ENCODE measurements around the gene POLR2J.

Gene POLR2J

DNA sequence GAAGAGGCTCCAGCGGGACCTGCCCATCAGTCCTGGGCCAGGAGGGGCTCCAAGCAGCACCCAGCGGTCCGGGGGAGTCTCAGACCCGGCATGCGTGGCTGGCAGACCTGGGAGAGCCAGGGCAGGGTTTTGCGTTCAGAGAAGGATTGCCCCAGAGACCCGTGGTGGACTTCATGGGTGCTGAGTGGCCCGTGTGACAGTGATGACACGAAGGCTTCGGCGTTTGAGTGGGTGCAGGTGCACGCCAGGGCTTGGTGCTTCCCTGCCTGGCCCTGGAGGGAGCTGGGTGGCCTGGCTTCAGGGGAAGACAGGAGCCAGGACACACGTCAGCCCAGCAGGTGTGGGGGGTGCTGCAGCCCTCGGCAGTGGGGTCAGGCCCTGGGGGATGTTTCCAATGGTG, 31.4 kb downstream of the POLR2J start:
- DNase-seq (ENCODE audit: insufficient read length): no peak
- no peak for FAIRE-seq
- TF ChIP-seq TAF1 (IDR thresholded peaks at IDR 0.05; ENCODE audit: borderline replicate concordance, low read depth, low read length) (no peak), POLR2A (IDR thresholded peaks at IDR 0.05; ENCODE audit: low read depth, low read length) (no peak), POLR2AphosphoS5 (IDR thresholded peaks at IDR 0.05; ENCODE audit: low read depth, low read length) (no peak)

DNA sequence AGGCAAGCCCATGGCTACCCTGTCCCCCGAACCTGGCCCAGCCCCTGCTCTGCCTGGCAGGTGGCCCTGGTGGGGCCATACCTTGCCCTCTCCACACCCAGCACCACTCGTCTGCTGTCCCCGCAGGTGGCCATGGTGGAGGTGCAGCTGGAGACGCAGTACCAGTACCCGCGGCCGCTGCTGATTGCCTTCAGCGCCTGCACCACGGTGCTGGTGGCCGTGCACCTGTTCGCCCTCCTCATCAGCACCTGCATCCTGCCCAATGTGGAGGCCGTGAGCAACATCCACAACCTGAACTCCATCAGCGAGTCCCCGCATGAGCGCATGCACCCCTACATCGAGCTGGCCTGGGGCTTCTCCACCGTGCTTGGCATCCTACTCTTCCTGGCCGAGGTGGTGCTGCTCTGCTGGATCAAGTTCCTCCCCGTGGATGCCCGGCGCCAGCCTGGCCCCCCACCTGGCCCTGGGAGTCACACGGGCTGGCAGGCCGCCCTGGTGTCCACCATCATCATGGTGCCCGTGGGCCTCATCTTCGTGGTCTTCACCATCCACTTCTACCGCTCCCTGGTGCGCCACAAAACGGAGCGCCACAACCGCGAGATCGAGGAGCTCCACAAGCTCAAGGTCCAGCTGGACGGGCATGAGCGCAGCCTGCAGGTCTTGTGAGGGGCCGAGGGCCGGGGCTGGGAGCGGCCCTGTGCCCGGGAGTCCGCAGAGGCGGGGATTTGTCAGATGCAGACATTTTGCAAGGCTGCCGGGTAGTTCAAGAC, 32.1 kb downstream of the POLR2J start:
- 0 out of 2 replicates have a peak, but pooled peaks have one; percentile 20 for TF ChIP-seq POLR2A (IDR thresholded peaks at IDR 0.05; ENCODE audit: low read depth, low read length)
- TF ChIP-seq POLR2AphosphoS5 (IDR thresholded peaks at IDR 0.05; ENCODE audit: low read depth, low read length): no peak
- TF ChIP-seq TAF1 (IDR thresholded peaks at IDR 0.05; ENCODE audit: borderline replicate concordance, low read depth, low read length): no peak
- no peak for FAIRE-seq
- no peak for DNase-seq (ENCODE audit: insufficient read length)

DNA sequence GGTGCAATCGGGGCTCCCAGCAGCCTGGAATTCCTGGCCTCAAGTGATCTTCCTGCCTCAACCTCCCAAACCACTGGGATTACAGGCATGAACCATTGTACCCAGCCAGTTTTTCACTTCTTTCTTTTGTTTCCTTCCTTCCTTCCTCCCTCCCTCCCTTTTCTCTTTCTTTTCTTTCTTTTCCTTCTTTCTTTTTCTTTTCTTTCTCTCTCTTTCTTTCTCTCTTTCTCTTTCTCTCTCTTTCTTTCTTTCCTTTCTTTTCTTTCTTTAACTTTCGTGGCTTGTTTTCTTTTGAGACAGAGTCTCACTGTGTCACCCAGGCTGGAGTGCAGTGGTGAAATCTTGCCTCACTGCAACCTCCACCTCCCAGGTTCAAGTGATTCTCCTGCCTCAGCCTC, 33.0 kb downstream of the POLR2J start:
- DNase-seq (ENCODE audit: insufficient read length): no peak
- FAIRE-seq: peak; percentile 21
- no peak for TF ChIP-seq TAF1 (IDR thresholded peaks at IDR 0.05; ENCODE audit: borderline replicate concordance, low read depth, low read length)
- TF ChIP-seq POLR2AphosphoS5 (IDR thresholded peaks at IDR 0.05; ENCODE audit: low read depth, low read length): no peak
- no peak for TF ChIP-seq POLR2A (IDR thresholded peaks at IDR 0.05; ENCODE audit: low read depth, low read length)

DNA sequence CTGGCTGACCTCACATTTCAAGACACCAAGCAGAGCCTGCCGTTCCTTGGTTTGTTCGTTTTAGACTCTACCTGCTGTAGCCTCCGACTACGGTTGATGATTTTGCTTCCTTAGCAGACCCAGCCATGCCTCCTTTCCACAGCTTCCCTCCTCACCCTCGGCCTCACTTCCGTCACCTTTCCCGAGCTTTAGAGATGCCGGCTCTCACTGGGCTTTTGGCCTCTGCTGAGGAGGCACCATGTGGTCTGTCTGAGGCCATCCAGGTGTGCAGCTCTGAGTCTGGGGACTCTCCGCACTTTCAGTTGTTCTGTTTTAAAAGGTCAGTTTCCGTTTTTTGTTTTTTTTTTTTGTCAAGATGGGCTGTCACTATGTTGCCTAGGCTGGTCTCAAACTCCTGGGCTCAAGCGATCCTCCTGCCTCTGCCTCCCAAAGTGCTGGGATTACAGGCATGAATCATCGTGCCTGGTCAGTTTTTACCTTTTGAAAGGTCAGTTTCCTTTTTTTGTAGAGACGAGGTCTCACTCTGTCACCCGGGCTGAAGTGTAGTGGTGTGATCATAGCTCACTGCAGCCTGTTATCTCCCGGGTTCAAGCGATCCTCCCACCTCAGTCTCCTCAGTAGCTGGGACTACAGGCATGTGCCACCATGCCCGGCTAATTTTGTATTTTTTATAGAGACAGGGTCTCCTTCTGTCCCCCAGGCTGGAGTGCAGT, 33.6 kb downstream of the POLR2J start:
- peak; percentile 35; the same call in 1 of the 2 replicates for TF ChIP-seq POLR2AphosphoS5 (IDR thresholded peaks at IDR 0.05; ENCODE audit: low read depth, low read length)
- peak; percentile 51; the same call in 1 of the 2 replicates for TF ChIP-seq POLR2A (IDR thresholded peaks at IDR 0.05; ENCODE audit: low read depth, low read length)
- TF ChIP-seq TAF1 (IDR thresholded peaks at IDR 0.05; ENCODE audit: borderline replicate concordance, low read depth, low read length): no peak
- DNase-seq (ENCODE audit: insufficient read length) (no peak), FAIRE-seq (peak; percentile 84)

DNA sequence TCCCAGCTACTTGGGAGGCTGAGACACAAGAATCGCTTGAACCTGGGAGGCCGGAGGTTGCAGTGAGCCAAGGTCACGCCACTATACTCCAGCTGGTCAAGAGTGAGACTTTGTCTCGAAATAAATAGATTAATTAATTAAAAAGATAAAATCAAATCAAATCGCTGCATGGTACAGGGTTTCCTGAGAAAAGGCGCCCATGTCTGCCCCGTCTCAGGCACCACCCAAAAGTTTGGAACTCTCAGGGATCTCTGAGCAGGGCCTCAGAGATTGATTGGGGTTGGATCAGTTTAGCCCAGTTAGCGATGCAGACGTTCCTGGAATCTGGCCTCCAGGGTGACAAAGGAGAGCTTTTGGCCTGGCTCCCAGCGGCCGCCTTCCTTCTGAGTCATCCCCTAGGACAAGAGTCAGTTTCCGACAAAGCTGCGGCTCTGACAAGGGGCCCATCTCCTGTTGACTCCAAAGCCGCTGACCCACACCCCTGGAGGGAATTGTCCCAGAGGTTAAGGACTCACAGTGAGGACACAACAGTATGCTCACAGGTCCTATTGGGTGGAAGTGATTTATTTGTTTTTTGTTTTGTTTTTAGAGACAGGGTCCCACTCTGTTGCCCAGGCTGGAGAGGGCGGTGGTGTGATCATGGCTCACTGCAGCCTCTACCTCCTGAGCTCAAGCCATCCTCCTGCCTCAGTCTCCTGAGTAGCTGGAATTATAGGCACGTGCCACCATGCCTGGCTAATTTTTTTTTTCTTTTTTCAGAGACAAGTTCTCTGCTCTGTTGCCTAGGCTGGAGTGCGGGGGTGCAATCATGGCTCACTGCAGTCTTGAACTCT, 38.5 kb downstream of the POLR2J start:
- no peak for DNase-seq (ENCODE audit: insufficient read length)
- no peak for TF ChIP-seq POLR2A (IDR thresholded peaks at IDR 0.05; ENCODE audit: low read depth, low read length)
- no peak for FAIRE-seq

DNA sequence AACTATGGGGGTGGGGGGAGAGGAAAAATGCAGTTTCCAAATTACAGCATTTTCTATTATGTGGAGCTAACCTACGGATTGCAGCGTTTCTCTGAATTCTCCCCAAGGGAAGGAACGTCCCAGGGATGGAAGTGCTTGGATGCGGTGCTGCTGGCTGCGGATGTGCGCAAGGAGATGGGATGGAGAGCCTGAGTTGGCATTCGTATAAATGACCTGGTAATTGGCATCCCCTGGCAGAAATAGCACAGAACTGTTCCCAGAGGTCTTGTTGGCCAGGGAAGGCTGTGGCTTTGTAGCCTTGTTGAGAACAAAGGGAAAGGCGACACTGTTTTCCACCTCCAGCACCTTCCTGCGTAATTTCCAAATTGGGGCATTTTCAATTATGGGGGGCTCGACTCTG, 42.6 kb downstream of the POLR2J start:
- FAIRE-seq (no peak), DNase-seq (ENCODE audit: insufficient read length) (no peak)
- TF ChIP-seq POLR2AphosphoS5 (IDR thresholded peaks at IDR 0.05; ENCODE audit: low read depth, low read length) (no peak), POLR2A (IDR thresholded peaks at IDR 0.05; ENCODE audit: low read depth, low read length) (no peak), TAF1 (IDR thresholded peaks at IDR 0.05; ENCODE audit: borderline replicate concordance, low read depth, low read length) (no peak)

DNA sequence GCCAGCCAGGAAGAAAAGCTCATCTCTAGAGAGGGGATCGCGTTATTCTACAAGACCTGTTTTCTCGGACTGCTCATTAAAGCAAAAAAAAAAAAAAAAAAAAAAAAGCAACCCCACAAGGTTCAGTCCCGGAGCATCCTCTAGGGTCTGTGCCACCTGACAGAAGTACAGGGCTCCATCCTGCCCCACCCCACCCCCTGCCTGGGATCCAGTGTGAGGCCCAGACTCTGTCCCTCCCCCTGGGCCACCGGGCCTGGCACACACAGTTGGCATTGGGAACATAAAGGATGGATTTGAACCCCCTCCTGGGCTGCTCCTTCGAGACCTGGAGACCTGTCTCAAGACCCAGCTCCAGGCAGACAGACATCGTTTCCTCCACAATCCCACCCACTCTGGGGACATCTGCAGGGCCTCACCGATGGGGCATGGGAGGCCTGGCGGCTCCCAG, 44.7 kb downstream of the POLR2J start:
- FAIRE-seq: no peak
- no peak for DNase-seq (ENCODE audit: insufficient read length)
- TF ChIP-seq POLR2A (IDR thresholded peaks at IDR 0.05; ENCODE audit: low read depth, low read length) (no peak), POLR2AphosphoS5 (IDR thresholded peaks at IDR 0.05; ENCODE audit: low read depth, low read length) (no peak; the same call in 1 of the 2 replicates), TAF1 (IDR thresholded peaks at IDR 0.05; ENCODE audit: borderline replicate concordance, low read depth, low read length) (no peak)

DNA sequence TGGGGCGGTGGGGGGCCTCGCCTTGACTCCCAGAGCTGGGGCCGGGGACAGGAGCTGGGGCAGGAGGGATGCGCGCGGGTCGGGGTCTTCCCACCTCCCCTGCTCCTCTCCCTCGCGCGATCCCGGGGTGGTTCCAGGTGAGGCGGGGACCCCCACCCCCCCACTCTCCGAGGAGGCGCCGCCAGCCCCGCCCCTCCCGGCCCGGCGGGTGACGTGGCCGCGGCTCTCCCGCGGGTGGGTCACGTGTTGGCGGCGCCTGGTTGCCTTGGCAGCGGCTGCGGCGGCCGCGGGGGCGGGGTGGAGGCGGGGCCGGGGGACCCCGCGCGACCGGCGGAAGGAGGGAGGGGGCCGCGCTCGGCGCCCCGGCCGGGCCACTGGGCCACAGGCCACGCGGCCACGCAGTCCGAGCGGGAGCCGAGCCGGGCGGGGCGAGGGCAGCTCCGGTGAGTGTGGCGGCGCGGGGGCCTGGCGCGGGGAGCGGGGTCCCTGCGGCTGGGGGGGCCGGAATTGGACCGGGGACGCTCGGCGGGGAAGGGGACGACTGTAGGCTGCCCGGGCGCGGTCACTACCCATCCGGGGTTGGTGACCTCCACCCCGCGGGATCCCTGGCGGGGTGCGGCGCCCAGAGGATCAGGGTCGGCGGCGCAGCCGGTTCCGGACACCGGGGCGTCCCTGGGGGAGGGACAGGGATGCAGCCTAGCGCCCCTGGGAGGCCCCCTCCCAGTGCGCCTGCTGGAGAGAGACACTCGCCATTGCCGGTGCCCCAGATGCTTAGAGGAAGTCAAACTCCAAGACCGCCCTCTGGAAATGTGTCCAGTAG, 45.3 kb downstream of the POLR2J start, which contains the start of gene ORAI2:
Gene ORAI2, plus strand, starts transcription at position 357 of the 820 bp plus-strand sequence. CDS start 5,382 bp downstream, outside the sequence.
- peak; percentile 97 for FAIRE-seq
- TF ChIP-seq POLR2A (IDR thresholded peaks at IDR 0.05; ENCODE audit: low read depth, low read length) (peak; percentile 64; the same call in 1 of the 2 replicates), TAF1 (IDR thresholded peaks at IDR 0.05; ENCODE audit: borderline replicate concordance, low read depth, low read length) (no peak), POLR2AphosphoS5 (IDR thresholded peaks at IDR 0.05; ENCODE audit: low read depth, low read length) (no peak)
- DNase-seq (ENCODE audit: insufficient read length): peak; percentile 84

DNA sequence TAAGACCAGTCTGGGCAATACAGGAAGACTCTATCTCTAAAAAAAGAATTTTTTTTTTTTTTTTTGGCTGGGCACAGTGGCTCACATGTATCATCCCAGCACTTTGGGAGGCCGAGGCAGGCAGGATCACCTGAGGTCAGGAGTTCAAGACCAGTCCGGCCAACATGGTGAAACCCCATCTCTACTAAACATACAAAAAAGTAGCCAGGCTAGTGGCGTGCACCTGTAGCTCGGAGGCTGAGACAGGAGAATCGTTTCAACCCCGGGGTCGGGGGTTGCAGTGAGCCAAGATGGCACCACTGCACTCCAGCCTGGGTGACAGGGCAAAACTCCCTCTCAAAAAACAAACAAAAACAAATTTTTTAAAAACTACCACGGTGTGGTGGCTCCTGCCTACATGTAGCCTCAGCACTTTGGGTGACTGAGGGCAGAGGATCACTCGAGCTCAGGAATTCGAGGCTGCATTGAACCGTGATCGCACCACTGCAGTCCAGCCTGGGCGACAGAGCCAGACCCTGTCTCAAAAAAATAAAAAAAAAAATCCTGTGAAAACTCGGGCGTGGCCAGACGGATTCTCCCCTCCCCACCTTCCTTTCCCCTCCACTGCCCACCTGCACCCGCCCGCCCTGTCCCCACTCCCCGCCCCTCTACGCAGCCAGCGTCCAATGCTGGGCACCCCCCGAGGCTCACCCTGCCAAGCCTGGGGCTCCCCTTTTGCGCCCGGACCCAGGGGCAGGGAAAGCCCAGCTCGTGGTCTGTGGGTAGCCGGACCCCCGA, 46.1 kb downstream of the POLR2J start:
- FAIRE-seq (peak; percentile 65), DNase-seq (ENCODE audit: insufficient read length) (no peak)
- no peak for TF ChIP-seq POLR2AphosphoS5 (IDR thresholded peaks at IDR 0.05; ENCODE audit: low read depth, low read length)
- no peak for TF ChIP-seq POLR2A (IDR thresholded peaks at IDR 0.05; ENCODE audit: low read depth, low read length)
- TF ChIP-seq TAF1 (IDR thresholded peaks at IDR 0.05; ENCODE audit: borderline replicate concordance, low read depth, low read length): no peak

All from GM12892 (cell line).